Measurements from ENCODE around the gene HCAR2. TPM values are rescaled to one million over a fixed set of nuclear protein-coding genes. Genes with fewer than 3 reads are reported as not detected.
"Not testable (repeated sequence)": the region's sequence is repeated elsewhere in the genome, so short reads cannot be mapped to it uniquely, and the experiment has no call there.

HCAR2 gene
- total RNA-seq, 1 experiment from 2014 or later = 0.18 TPM

GRCh38 chr12:122676015-122676414, 27.1 kb downstream of the HCAR2 start:
- H3K4me3 ChIP-seq (ENCODE audit: low read depth, low read length); H3K9me3 ChIP-seq; DNase-seq; POLR2A ChIA-PET; H3K27me3 Mint-ChIP-seq (ENCODE audit: insufficient read depth, unreplicated experiment); H3K4me3 Mint-ChIP-seq (ENCODE audit: unreplicated experiment); BruUV-seq (replicated peaks); H3K36me3 Mint-ChIP-seq (ENCODE audit: insufficient read depth, unreplicated experiment); H3K9me3 Mint-ChIP-seq (ENCODE audit: unreplicated experiment); CTCF ChIA-PET; H3K4me1 Mint-ChIP-seq (ENCODE audit: low read depth, unreplicated experiment); H3K27ac Mint-ChIP-seq (ENCODE audit: unreplicated experiment); H3K27me3 ChIP-seq (replicated peaks; ENCODE audit: control insufficient read depth, insufficient read depth, low read length); H3K36me3 ChIP-seq (ENCODE audit: control insufficient read depth, insufficient read depth, low read length): not testable (repeated sequence)
- intact Hi-C loops (cut with micrococcal nuclease; ENCODE audit: unreplicated experiment) = loop anchor here (5.0 kb wide), 1 partner anchor 76 kb away; the partner anchor contains the start of gene DENR
- H3K4me1 ChIP-seq = peaks cover 15% of the 10 kb centered on the region

- Mint-ChIP-seq H3K36me3 (ENCODE audit: insufficient read depth, unreplicated experiment) (no peaks in the 10 kb centered on the region), H3K27me3 (ENCODE audit: insufficient read depth, unreplicated experiment) (no peaks in the 10 kb centered on the region), H3K4me3 (ENCODE audit: unreplicated experiment) (no peak overlapping the region), H3K27ac (ENCODE audit: unreplicated experiment) (no peak overlapping the region), H3K9me3 (ENCODE audit: unreplicated experiment) (no peaks in the 10 kb centered on the region), H3K4me1 (ENCODE audit: low read depth, unreplicated experiment) (peaks cover 7% of the 10 kb centered on the region)
- Histone ChIP-seq H3K4me1 (no peaks in the 10 kb centered on the region), H3K9me3 (no peaks in the 10 kb centered on the region), H3K27me3 (replicated peaks; ENCODE audit: control insufficient read depth, insufficient read depth, low read length) (no peaks in the 10 kb centered on the region), H3K36me3 (ENCODE audit: control insufficient read depth, insufficient read depth, low read length) (no peaks in the 10 kb centered on the region), H3K4me3 (ENCODE audit: low read depth, low read length) (no peak overlapping the region)
- no peak for DNase-seq
- TF ChIP-seq CTCF (IDR thresholded peaks at IDR 0.05; ENCODE audit: insufficient read depth in 1 of 2, low read depth in 1 of 2, low read length in 1 of 2, severe bottlenecking in 1 of 2, unreplicated experiment in 1 of 2) = no peak
- CTCF ChIA-PET = interaction anchor here (1.3 kb wide), 1 partner anchor 12 kb away, joined by 3 read pairs; no protein-coding TSS in a partner anchor
- intact Hi-C loops (cut with micrococcal nuclease; ENCODE audit: unreplicated experiment) = no loop called here
- BruUV-seq (replicated peaks) = no TSS peak
- POLR2A ChIA-PET = no interaction called here
These were observed 30.6 kb downstream of the HCAR2 start for GRCh38 chr12:122672515-122672914.

GRCh38 chr12:122669397-122670070, 33.6 kb downstream of the HCAR2 start:
- Mint-ChIP-seq H3K27me3 (ENCODE audit: insufficient read depth, unreplicated experiment) (no peaks in the 10 kb centered on the region), H3K36me3 (ENCODE audit: insufficient read depth, unreplicated experiment) (no peaks in the 10 kb centered on the region), H3K4me1 (ENCODE audit: low read depth, unreplicated experiment) (peaks cover 7% of the 10 kb centered on the region), H3K9me3 (ENCODE audit: unreplicated experiment) (no peaks in the 10 kb centered on the region), H3K4me3 (ENCODE audit: unreplicated experiment) (no peak overlapping the region), H3K27ac (ENCODE audit: unreplicated experiment) (no peak overlapping the region)
- Histone ChIP-seq H3K4me3 (ENCODE audit: low read depth, low read length) (no peak overlapping the region), H3K4me1 (no peaks in the 10 kb centered on the region), H3K36me3 (ENCODE audit: control insufficient read depth, insufficient read depth, low read length) (no peaks in the 10 kb centered on the region), H3K27me3 (replicated peaks; ENCODE audit: control insufficient read depth, insufficient read depth, low read length) (no peaks in the 10 kb centered on the region), H3K9me3 (no peaks in the 10 kb centered on the region)
- BruUV-seq (replicated peaks) = no TSS peak
- TF ChIP-seq CTCF (IDR thresholded peaks at IDR 0.05; ENCODE audit: insufficient read depth in 1 of 2, low read depth in 1 of 2, low read length in 1 of 2, severe bottlenecking in 1 of 2, unreplicated experiment in 1 of 2) = no peak
- POLR2A ChIA-PET = no interaction called here
- no peak for DNase-seq
- CTCF ChIA-PET = no interaction called here
- intact Hi-C loops (cut with micrococcal nuclease; ENCODE audit: unreplicated experiment) = no loop called here
